Measurements from ENCODE around the gene PPM1E. TPM values are rescaled to one million over a fixed set of nuclear protein-coding genes. Genes with fewer than 3 reads are reported as not detected.
A peak's percentile ranks its signal among the peaks of the same experiment; 100 is the strongest.

Gene PPM1E
- total RNA-seq, 1 experiment from 2014 or later: 7.1 TPM

DNA sequence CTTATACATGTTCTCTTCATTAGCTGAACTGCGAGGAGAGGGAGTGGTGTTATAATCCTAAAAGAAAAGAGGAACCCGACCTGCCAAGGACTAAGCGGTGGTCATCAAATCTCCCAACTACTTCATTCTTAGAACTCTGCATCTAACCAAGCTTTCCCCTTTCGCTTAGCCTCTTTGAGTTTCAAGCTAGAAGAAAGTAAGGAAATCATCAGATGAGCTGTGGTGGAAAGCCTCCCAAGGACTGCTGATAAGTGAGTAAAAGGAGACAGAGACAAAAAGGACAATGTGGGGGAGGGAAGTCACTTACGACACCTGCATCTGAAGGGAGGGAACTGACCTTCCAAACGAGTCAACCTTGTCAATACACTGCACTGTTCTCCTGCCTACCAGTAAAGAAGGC lies 229.7 kb downstream of the PPM1E start:
- H2AK5ac ChIP-seq (ENCODE audit: insufficient read length, low read length): no peak overlapping the region
- Mint-ChIP-seq H3K27ac (peak overlapping the region in 1 of 3 experiments; percentile 49; a peak in 2 of 7 replicates), H3K9me3 (peaks cover 0 to 4% of the 10 kb centered on the region in 2 experiments; a peak in 1 of 5 replicates), H3K4me3 (no peak overlapping the region), H3K4me1 (peaks cover 25 to 26% of the 10 kb centered on the region in 2 experiments), H3K27me3 (ENCODE audit: low read depth) (no peaks in the 10 kb centered on the region), H3K36me3 (ENCODE audit: insufficient read depth in 1 of 3, low read depth in 3 of 3) (peaks cover 0 to 4% (median 3%) of the 10 kb centered on the region in 3 experiments; a peak in 3 of 7 replicates)
- no peak overlapping the region for H2BK12ac ChIP-seq (ENCODE audit: insufficient read length, low read depth, low read length)
- no peak overlapping the region for H3K4me2 ChIP-seq (ENCODE audit: insufficient read depth, insufficient read length, low read length)
- H4K8ac ChIP-seq (replicated peaks; ENCODE audit: insufficient read length, low read depth, low read length): no peak overlapping the region
- no peak overlapping the region for H3T11ph ChIP-seq (ENCODE audit: low read length)
- no peak overlapping the region for H2BK20ac ChIP-seq (ENCODE audit: low read depth, low read length, poor library complexity, severe bottlenecking)
- H4K91ac ChIP-seq (ENCODE audit: insufficient read length, low read depth, low read length): no peak overlapping the region
- no peak overlapping the region for H2BK15ac ChIP-seq (ENCODE audit: low read depth, low read length)
- no peak overlapping the region for H3K27ac ChIP-seq (ENCODE audit: insufficient read length, low read depth, low read length)
- H3K9me3 ChIP-seq (ENCODE audit: control insufficient read depth, low read depth, low read length): no peaks in the 10 kb centered on the region
- H3K56ac ChIP-seq (ENCODE audit: insufficient read length, low read depth, low read length): no peak overlapping the region
- no peak overlapping the region for H2BK5ac ChIP-seq (ENCODE audit: insufficient read length, low read length)
- H3K14ac ChIP-seq (ENCODE audit: insufficient read depth, low read length): no peak overlapping the region
- H4K20me1 ChIP-seq (ENCODE audit: control insufficient read depth, insufficient read depth, insufficient read length): no peaks in the 10 kb centered on the region
- H3K4ac ChIP-seq (ENCODE audit: low read depth, low read length): no peak overlapping the region
- no peaks in the 10 kb centered on the region for H3K27me3 ChIP-seq (ENCODE audit: insufficient read depth, low read length)
- H2BK120ac ChIP-seq (ENCODE audit: low read depth, low read length, poor library complexity, severe bottlenecking): no peak overlapping the region
- no peak overlapping the region for H3K9ac ChIP-seq (ENCODE audit: extremely low read depth, insufficient read length, low read length)
- WGBS (ENCODE audit: extremely low coverage, insufficient read length, low lambda C conversion rate): no CpG with 5 or more reads among the region's 6 CpGs
- 0 out of 2 replicates have a peak, but pooled peaks cover 2% of the 10 kb centered on the region for H3K4me1 ChIP-seq (ENCODE audit: insufficient read depth, low read length)
- no peak overlapping the region for H2AFZ ChIP-seq (ENCODE audit: low read length)
- no peak for TF ChIP-seq CTCF (conservative IDR thresholded peaks at IDR 0.05)
- no peak overlapping the region for H3K23ac ChIP-seq (ENCODE audit: insufficient read length, low read depth, low read length)
- no peak for DNase-seq
- H3K23me2 ChIP-seq (ENCODE audit: insufficient read length, low read depth, low read length, poor library complexity, severe bottlenecking): no peaks in the 10 kb centered on the region
- no peak overlapping the region for H3K18ac ChIP-seq (ENCODE audit: insufficient read length, low read depth, low read length)
- no peaks in the 10 kb centered on the region for H3K79me2 ChIP-seq (ENCODE audit: insufficient read depth, low read length)
- no peaks in the 10 kb centered on the region for H3K79me1 ChIP-seq (ENCODE audit: insufficient read depth, low read depth, low read length, poor library complexity, severe bottlenecking)
- no peak overlapping the region for H4K5ac ChIP-seq (ENCODE audit: insufficient read length, low read depth, low read length)

All from H9 (cell line).